Kidney (tissue), 14 donors: ENCODE results near the gene DLD. TPM values are rescaled to one million over a fixed set of nuclear protein-coding genes. Genes with fewer than 3 reads are reported as not detected.
"Not testable (repeated sequence)": the region's sequence is repeated elsewhere in the genome, so short reads cannot be mapped to it uniquely, and the experiment has no call there.

ENCODE experiments used
- DNase-seq, 5 donors: peaks; one replicate each; pipeline ENCODE4 v3.0.0-alpha.2; 2013 to 2020
- FAIRE-seq: peaks from 2 replicates; lab custom pipeline; 2012; peaks lifted over from hg19 to GRCh38; lab: Jason Lieb, UNC
- H3K27ac ChIP-seq, 2 donors: one replicate each; pipeline ENCODE4 v1.7.0; 2013; ENCODE audit warnings: low read depth in 2 of 2, low read length in 2 of 2, inconsistent platforms in 1 of 2
- H3K27me3 ChIP-seq: one replicate; pipeline ENCODE4 v1.7.1; 2013; ENCODE audit warnings: low read length, inconsistent platforms; ENCODE audit not compliant: control insufficient read depth, insufficient read depth
- H3K36me3 ChIP-seq, 3 donors: one replicate each; pipeline versions ENCODE4 v1.7.0 to v1.7.1; 2013; ENCODE audit warnings: low read length in 3 of 3, control low read depth in 1 of 3, inconsistent platforms in 1 of 3; ENCODE audit not compliant: insufficient read depth in 3 of 3, control insufficient read depth in 2 of 3
- H3K4me1 ChIP-seq, 3 donors: one replicate each; pipeline versions ENCODE4 v1.7.0 to v1.7.1; 2013; ENCODE audit warnings: low read length in 3 of 3, inconsistent platforms in 1 of 3, low read depth in 1 of 3; ENCODE audit not compliant: control insufficient read depth in 2 of 3, insufficient read depth in 2 of 3
- H3K4me3 ChIP-seq, 3 donors: one replicate each; pipeline versions ENCODE4 v1.7.0 to v1.8.1; 2013; ENCODE audit warnings: low read length in 3 of 3, control low read depth in 1 of 3, inconsistent platforms in 1 of 3
- H3K9ac ChIP-seq, 3 donors: one replicate each; pipeline versions ENCODE4 v1.7.0 to v1.7.1; 2013; ENCODE audit warnings: low read length in 3 of 3, control low read depth in 1 of 3, inconsistent platforms in 1 of 3
- H3K9me3 ChIP-seq, 3 donors: one replicate each; pipeline versions ENCODE4 v1.7.0 to v1.7.1; 2013; ENCODE audit warnings: low read length in 3 of 3, control low read depth in 1 of 3, inconsistent platforms in 1 of 3; ENCODE audit not compliant: control insufficient read depth in 2 of 3, insufficient read depth in 1 of 3
- intact Hi-C: fragments of 100-400 bp; cut with DNase I; formaldehyde crosslinking; loops from one replicate; pipeline ENCODE4 v1.11.1; 2022
- polyA plus RNA-seq: library from polyadenylated mRNA; stranded (reverse); fragments of 350-450 nt; fragmentation: Illumina TruSeq; extraction: RNeasy Lipid Tissue Mini Kit (QIAGEN cat#74804); gene quantifications from one replicate; pipeline ENCODE4 v1.2.3, GENCODE V29; 2014; ENCODE audit warnings: low read depth, low replicate concordance; ENCODE audit not compliant: insufficient read depth
- total RNA-seq: library from RNA; stranded (reverse); fragmentation: NEBNext Ultra II Directional; extraction: Animal tissue kit (Norgen Biotek cat#: 25700); gene quantifications from one replicate; pipeline ENCODE4 v1.2.1, GENCODE V29; 2021
- TF ChIP-seq, protein P1 (sequence below): IDR thresholded peaks from 3 replicates; pipeline ENCODE4 v1.5.1; 2012; ENCODE audit warnings: mild to moderate bottlenecking, moderate library complexity, borderline replicate concordance; ENCODE audit not compliant: insufficient read depth; ENCODE audit errors: extremely low read depth
- donor health status: control.
- donor health status: control.
- donor health status: control.
- donor health status: control.
- donor health status: control.
- donor health status: DM: yes; HTN: yes; CAD: no.
- donor health status: Normal renal cell carcinoma (clear cell type).

DLD gene
- total and polyA plus RNA-seq, 2 donors from 2014 or later, result 78.6 to 153 TPM

DNA sequence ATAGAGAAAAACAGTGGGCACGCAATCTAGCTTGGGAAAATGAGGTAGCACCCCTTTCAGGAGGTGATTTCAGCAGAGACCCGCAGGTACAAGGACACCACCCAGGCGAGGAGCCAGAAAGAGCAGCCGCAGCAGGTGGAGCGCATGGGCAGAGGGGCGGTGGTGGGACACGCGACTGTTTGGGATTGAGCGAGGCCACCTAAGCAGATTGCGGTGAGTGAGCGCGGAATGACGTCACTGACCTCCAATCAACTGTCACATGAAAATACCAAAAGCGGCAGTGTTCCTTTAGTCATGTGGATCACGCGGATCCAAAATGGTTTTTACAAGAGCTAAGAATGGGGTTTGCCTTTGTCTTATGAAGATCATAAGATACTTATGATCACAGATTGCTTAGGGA is 47.8 kb upstream of the DLD start:
- H3K4me1 ChIP-seq, result no peaks in the 10 kb centered on the region
- FAIRE-seq (no peak), DNase-seq (no peak)
- H3K27me3 ChIP-seq, result no peaks in the 10 kb centered on the region
- TF ChIP-seq, protein P1, sequence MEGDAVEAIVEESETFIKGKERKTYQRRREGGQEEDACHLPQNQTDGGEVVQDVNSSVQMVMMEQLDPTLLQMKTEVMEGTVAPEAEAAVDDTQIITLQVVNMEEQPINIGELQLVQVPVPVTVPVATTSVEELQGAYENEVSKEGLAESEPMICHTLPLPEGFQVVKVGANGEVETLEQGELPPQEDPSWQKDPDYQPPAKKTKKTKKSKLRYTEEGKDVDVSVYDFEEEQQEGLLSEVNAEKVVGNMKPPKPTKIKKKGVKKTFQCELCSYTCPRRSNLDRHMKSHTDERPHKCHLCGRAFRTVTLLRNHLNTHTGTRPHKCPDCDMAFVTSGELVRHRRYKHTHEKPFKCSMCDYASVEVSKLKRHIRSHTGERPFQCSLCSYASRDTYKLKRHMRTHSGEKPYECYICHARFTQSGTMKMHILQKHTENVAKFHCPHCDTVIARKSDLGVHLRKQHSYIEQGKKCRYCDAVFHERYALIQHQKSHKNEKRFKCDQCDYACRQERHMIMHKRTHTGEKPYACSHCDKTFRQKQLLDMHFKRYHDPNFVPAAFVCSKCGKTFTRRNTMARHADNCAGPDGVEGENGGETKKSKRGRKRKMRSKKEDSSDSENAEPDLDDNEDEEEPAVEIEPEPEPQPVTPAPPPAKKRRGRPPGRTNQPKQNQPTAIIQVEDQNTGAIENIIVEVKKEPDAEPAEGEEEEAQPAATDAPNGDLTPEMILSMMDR, result no peak
- no peak overlapping the region for H3K9ac ChIP-seq
- no peaks in the 10 kb centered on the region for H3K36me3 ChIP-seq
- intact Hi-C loops, result no loop called here
- H3K27ac ChIP-seq, result no peak overlapping the region
- H3K4me3 ChIP-seq, result no peak overlapping the region
- no peaks in the 10 kb centered on the region for H3K9me3 ChIP-seq

DNA sequence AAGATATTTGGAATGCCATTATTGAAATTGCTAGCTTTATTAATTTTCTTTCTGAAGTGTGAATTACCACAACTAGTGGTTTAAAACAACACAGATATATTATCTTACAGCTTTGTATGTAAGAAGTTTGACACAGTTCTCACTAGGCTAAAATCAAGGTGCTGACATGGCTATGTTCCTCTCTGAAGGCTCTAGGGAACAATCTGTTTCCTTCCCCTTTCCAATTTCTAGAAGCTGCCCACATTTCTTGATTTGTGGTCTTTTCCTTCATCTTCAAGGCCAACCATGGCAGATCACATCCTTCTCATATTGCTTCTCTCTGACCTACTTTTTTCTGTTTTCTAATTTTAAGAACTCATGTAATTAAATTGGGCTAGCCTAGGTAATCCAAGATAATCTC is 44.7 kb upstream of the DLD start:
- Histone ChIP-seq H3K27me3 (no peaks in the 10 kb centered on the region), H3K27ac (no peak overlapping the region), H3K9ac (no peak overlapping the region), H3K4me1 (no peaks in the 10 kb centered on the region), H3K36me3 (no peaks in the 10 kb centered on the region), H3K4me3 (no peak overlapping the region), H3K9me3 (no peaks in the 10 kb centered on the region)
- FAIRE-seq (no peak), DNase-seq (no peak)
- intact Hi-C loops, result no loop called here
- TF ChIP-seq, protein P1, result no peak

DNA sequence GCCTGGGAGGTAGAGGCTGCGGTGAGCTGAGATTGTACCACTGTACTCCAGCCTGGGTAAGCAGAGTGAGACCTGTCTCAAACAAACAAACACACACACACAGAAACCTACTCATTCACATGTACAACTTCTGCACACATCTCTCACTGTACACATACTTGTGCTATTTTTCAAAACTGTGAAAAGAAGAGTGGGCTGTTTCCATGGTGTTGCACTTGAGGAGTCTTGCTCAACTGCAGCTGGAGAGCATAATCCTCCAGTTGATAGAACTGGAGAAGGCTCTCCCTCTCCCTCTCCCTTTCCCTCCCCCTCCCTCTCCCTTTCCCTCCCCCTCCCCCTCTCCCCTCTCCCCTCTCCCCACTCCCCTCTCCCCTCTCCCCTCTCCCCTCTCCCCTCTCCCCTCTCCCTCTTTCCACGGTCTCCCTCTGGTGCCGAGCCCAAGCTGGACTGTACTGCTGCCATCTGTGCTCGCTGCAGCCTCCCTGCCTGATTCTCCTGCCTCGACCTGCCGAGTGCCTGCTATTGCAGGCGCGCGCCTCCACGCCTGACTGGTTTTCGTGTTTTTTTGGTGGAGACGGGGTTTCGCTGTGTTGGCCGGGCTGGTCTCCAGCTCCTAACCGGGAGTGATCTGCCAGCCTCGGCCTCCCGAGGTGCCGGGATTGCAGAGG is 43.7 kb upstream of the DLD start:
- H3K9me3 ChIP-seq, result no peaks in the 10 kb centered on the region
- H3K9ac ChIP-seq, result no peak overlapping the region
- no peak for DNase-seq
- TF ChIP-seq, protein P1, result no peak
- H3K27me3 ChIP-seq, result no peaks in the 10 kb centered on the region
- H3K36me3 ChIP-seq, result no peaks in the 10 kb centered on the region
- no peak overlapping the region for H3K4me3 ChIP-seq
- FAIRE-seq, result no peak
- no peak overlapping the region for H3K27ac ChIP-seq
- intact Hi-C loops, result no loop called here
- no peaks in the 10 kb centered on the region for H3K4me1 ChIP-seq

DNA sequence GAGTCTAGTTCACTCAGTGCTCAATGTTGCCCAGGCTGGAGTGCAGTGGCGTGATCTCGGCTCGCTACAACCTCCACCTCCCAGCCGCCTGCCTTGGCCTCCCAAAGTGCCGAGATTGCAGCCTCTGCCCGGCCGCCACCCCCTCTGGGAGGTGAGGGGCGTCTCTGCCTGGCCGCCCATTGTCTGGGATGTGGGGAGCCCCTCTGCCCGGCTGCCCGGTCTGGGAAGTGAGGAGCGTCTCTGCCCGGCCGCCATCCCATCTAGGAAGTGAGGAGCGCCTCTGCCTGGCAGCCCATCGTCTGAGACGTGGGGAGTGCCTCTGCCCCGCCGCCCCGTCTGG is 43.2 kb upstream of the DLD start:
- DNase-seq, H3K4me3 ChIP-seq, H3K4me1 ChIP-seq: not testable (repeated sequence)

DNA sequence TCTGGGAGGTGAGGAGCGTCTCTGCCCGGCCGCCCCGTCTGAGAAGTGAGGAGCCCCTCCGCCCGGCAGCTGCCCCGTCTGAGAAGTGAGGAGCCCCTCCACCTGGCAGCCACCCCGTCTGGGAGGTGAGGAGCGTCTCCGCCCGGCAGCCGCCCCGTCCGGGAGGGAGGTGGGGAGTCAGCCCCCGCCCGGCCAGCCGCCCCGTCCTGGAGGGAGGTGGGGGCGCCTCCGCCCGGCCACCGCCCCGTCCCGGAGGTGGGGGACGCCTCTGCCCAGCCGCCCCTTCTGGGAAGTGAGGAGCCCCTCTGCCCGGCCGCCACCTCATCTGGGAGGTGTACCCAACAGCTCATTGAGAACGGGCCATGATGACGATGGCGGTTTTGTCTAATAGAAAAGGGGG is 42.8 kb upstream of the DLD start:
- FAIRE-seq, H3K9me3 ChIP-seq, H3K27me3 ChIP-seq, H3K27ac ChIP-seq, intact Hi-C loops, H3K9ac ChIP-seq, H3K4me1 ChIP-seq, H3K4me3 ChIP-seq, DNase-seq, H3K36me3 ChIP-seq: not testable (repeated sequence)

More for the DNA sequence above, 43.2 kb upstream of the DLD start:
- H3K9ac ChIP-seq, intact Hi-C loops, H3K9me3 ChIP-seq, H3K36me3 ChIP-seq, FAIRE-seq, H3K27ac ChIP-seq, H3K27me3 ChIP-seq: not testable (repeated sequence)
